HG03175 (cell line): Measurements from ENCODE around the gene TACR3.
"Not testable (repeated sequence)": the region's sequence is repeated elsewhere in the genome, so short reads cannot be mapped to it uniquely, and the experiment has no call there.

Experiments used
- ATAC-seq: cut with Tn5 transposase; IDR thresholded peaks from one replicate; pipeline ENCODE4 v1.9.1; 2021; ENCODE audit warnings: mild to moderate bottlenecking, moderate library complexity; ENCODE audit not compliant: unreplicated experiment

Gene TACR3, protein sequence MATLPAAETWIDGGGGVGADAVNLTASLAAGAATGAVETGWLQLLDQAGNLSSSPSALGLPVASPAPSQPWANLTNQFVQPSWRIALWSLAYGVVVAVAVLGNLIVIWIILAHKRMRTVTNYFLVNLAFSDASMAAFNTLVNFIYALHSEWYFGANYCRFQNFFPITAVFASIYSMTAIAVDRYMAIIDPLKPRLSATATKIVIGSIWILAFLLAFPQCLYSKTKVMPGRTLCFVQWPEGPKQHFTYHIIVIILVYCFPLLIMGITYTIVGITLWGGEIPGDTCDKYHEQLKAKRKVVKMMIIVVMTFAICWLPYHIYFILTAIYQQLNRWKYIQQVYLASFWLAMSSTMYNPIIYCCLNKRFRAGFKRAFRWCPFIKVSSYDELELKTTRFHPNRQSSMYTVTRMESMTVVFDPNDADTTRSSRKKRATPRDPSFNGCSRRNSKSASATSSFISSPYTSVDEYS

DNA sequence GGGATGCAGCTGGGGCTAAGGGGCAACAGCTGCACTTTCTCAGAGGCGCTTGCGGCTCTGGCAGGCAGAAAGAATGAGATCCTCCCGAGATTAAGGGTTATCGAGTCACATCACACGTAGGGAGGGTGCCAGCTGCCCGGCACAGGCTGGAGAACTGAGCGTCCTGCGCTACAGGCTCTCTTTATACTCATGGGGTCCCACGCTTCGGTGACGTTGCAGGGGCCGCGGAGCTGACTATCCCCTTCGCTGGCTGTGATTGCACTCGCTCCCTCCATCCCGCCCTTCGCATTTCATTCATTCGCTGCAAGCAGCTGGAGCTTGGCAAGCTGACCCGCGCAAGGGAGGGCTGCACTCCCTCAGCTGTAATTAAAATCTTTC, at the start of gene TACR3:
Gene TACR3, minus strand, starts transcription at position 156 of the 378 bp plus-strand sequence. CDS start 310 bp downstream, outside the sequence.
- no peak for ATAC-seq

DNA sequence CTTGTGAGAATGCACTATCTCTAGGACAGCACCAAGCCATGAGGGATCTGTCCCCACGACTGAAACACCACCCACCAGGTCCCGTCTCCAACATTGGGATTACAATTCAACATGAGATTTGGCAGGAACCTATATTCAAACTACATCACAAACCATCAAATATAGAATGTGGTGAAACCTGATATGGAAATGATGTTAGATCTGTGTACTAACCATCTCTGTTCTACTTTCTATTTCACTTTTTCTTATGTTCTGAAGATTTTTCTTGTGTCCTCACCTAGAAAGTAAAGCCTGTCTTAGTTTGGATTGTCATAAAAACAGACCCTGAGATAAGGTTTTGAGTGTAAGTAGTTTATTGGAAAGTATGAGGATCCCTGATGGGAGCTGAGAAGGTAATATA, 37.8 kb upstream of the TACR3 start:
- no peak for ATAC-seq

DNA sequence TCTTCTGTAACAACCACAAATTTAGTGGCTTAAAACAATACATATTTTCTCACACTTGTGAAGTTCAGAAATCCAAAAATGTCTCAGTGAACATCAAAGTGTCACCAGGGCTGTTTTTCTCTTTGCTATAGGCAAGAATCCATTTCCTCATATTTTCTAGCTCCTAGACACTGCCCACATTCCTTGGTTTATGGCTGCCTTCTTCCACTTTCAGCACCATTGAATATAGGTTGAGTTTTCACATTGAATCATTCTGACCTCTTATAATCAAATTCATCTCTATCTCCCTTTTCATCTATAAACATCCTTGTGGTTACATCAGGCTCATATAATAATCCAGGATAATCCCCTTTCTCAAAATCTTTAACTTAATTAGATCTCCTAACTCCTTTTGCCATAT, 37.0 kb upstream of the TACR3 start:
- no peak for ATAC-seq

DNA sequence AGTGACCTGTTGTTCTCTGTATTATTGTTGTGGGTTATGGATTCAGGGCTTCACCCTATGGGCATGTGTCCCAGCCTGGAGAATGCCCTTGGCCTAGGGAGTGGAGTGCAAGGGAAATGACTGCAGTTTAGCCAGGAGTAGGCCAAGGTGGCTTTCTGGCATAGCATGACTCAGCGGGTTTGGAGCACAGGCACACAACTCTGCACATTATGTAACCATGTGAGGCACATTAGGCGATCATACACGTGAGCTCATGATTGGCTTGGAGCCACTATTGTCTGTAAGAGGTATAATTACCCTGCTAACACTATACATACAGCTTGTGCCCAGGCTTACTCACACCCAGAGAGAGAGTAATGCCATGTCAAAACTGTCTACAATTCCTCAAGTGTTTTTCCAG, 35.1 kb upstream of the TACR3 start:
- ATAC-seq: no peak

DNA sequence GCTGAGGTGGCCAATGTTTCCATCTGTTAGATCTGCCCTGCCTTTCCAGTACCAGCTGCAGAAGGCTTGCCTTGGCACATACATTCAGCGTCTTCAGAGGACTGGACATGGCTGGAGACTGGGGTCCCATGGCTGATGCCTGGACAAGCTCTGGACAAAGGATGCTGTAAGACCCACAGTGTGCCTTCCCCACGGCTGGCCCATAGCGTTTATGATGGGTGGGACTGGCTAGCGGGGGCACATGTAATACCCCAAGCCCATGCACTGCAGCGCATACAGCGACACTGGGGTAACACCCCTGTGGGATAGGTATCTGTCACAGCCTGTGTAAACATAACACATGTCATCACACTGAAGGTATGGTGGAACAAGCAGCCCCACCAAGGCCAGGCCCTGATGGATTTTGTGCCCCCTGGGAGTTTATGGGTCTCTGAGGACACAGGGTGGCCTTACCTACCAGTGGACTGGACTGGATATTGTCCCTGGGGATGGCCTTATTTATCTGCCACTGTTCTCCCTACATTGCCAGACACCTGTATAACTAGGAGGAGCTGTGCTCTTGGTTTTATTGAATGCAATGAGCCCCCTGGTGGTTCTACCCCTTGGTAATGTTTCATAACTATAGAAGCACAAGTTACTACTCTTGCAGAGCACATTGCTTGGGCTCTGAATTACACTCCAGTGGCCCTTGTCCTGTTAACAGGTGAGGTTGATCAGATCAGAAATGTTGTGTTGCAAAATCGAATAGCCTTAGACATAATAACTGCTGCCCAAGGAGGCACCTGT, 34.3 kb upstream of the TACR3 start:
- ATAC-seq: no peak

DNA sequence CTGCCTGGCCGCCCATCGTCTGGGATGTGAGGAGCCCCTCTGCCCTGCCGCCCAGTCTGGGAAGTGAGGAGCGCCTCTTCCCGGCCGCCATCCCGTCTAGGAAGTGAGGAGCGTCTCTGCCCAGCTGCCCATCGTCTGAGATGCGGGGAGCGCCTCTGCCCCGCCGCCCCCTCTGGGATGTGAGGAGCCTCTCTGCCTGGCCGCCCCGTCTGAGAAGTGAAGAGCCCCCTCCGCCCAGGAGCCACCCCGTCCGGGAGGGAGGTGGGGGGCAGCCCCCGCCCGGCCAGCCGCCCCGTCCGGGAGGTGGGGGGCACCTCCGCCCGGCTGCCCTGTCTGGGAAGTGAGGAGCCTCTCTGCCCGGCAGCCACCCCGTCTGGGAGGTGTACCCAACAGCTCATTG, 3.4 kb upstream of the TACR3 start:
- not testable (repeated sequence) for ATAC-seq

DNA sequence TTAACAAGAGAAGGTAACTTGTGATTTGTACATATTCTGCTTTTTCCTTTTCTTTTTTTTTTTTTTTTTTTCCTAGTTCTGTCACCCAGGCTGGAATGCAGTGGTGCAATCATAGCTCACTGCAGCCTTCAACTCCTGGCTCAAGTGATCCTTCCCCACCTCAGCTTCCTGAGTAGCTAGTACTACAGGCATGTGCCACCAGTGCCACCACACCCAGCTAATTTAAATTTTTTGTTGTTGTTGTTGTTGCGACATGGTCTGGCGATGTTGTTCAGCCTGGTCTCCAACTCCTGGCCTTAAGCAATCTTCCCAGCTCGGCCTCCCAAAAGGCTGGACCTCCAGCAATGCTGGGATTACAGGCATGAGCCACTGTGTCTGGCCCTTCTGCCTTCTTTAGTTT, 1.5 kb upstream of the TACR3 start:
- no peak for ATAC-seq

DNA sequence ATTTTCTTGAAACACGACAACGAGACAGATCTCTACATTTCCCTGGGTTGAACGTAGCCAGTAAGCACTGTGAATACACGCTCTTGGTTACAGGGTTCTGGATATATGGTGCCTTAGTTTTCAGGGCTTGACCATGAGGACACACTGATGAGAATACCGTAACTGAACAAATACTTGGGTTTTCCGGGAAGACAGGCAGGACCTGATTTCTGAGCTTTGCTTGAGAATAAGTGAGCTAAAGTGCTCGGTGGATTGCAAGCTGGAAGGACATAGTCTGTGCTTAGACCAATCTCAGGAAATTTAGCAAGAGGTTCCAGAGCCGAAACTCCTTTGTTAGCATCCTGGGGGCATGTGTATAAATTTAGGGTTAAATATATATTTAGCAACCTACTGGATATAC, 876 bp upstream of the TACR3 start:
- no peak for ATAC-seq

DNA sequence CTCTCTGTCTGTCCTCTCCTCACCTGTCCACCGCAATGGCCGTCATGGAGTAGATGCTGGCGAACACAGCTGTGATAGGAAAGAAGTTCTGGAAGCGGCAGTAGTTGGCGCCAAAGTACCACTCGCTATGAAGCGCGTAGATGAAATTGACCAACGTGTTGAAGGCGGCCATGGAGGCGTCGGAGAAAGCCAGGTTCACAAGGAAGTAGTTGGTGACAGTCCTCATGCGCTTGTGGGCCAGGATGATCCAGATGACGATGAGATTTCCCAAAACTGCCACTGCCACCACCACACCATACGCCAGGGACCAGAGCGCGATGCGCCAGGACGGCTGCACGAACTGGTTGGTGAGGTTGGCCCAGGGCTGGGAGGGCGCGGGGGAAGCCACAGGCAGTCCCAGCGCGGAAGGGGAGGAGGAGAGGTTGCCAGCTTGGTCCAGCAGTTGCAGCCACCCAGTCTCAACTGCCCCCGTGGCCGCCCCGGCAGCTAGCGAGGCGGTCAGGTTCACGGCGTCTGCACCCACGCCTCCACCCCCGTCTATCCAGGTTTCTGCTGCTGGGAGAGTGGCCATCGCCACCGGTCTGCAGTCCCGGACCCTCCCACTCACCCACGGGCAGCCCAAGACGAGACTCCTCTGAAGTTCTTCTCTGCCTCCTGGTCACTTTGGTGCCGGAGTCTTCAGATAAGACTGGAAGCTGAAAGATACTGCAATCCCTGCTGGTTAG, 518 bp downstream of the TACR3 start:
- no peak for ATAC-seq

DNA sequence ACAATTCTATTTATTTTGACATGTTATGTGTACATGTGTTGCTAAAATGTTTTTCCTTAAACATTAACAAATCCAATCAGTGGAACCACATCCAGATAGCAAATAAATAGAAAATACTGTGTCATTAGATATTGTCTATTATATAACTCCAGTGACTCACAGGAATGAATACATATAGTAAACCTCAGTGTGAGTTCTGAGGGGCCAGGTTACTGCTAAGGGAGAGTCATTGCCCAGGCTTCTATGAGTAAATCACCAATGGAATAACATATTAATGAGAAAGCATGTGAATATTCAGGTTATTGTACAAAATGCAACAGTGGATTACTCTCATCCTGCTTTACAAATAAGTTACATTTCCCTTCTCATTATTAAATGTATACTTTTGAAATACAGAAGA, 27.2 kb downstream of the TACR3 start:
- ATAC-seq: no peak

DNA sequence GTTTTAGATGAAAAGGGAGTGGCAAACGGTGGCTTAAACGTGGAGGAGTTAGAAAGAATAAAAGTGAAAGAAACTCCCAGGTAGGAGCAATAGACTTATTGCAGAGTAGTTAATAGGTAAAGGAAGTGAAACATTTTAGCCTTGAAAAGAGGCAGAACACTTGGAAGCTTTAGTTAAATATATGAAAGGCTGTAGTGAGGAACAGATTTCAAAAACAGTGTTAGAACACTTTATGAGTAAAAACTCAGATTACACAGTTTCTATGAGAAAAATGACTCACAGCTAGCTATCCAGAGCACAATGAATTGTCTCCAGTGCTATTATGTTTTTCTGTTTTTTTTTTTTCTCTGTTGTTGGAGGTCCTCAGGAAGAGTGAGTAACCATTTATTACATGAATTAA, 45.8 kb downstream of the TACR3 start:
- no peak for ATAC-seq

DNA sequence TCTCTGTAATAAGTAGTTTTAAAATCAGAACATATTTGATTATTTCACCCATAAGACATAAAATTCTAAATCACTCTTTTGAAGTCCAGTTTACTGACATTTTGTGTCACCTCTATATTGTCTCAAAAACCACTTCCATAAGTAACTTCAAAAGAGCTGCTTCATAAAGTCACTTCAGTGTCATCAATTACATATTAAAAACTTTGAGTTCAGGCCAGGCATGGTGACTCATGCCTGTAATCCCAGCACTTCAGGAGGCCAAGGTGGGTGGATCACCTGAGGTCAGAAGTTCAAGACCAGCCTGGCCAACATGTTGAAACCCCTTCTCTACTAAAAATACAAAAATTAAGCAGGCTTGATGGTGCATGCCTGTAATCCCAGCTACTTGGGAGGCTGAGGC, 53.0 kb downstream of the TACR3 start:
- not testable (repeated sequence) for ATAC-seq

DNA sequence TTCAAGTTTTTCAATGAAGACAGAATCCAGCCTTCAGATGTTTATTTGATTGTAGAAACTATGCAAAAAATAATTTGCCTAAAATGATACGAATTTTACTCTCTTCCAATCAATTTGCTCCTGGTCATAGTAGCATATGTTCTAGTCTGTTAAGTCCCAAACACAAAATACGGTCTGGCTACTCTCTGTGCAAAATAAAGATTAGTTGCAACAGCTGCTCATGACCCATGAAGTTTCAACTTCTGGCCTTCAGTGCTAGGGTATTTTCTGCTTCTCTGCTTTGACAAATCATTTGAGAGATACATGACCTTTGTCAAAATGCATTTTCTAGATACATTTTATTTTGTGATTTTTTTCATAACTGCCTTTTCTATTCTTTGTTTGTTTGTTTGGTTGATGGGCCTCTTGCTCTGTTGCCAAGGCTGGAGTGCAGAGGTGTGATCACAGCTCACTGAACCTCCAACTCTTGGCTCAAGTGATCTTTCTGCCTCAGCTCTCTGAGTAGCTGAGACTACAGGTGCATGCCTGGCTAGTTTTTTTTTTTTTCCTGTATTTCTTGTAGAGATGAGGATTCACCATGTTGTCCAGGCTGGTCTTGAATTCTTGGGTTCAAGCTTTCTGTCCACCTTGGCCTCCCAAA, 55.2 kb downstream of the TACR3 start:
- ATAC-seq: no peak

DNA sequence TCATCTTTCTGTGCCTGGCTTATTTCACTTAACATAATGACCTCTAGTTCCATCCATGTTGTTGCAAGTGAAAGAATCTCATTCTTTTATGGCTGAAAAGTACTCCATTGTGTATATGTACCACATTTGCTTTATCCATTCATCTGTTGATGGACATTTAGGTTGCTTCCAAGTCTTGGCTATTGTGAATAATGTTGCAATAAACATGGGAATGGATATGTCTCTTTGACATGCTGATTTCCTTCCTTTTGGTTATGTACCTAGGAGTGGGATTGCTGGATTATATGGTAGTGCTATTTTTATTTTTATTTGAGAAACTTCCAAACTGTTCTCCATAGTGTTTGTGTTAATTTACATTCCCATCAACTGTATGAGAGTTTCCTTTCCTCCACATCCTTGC, 71.2 kb downstream of the TACR3 start:
- ATAC-seq: no peak

DNA sequence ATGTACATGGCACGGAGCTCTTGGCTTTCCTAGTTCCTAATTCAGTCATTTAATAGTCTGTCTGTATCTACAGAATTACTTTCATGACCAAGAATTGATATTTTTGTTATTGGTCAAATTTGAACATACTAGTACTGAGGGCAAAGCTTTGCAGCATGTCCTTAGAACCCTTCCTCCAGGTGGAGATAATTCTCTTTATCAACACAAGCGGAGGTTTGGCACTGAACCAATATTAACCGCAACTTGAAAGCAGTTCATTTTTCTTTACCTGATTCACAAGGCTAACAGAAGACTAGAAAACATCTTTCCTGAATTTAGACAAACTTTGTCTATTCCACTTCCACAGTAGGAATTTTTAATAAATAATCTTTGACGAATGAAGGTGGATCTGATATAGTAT, 73.8 kb downstream of the TACR3 start:
- no peak for ATAC-seq

DNA sequence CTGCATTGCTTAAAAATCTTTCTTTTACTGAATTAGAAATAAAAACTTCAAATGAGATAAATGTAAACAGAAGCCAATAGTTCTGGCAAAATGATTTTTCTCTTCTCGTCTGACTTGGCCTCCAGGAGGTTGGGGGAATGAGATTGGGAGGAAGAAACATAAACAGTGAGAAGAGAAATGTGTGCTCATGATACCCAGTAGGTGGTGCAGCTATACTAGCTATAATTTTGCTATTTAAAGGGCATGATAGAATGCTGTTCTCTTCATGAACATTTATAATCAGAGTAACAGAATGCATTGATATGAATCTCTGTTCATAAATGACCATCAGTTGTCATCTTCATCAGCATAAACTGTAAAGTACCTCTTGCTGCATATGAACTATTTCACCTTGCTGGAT, 85.5 kb downstream of the TACR3 start:
- ATAC-seq: no peak

DNA sequence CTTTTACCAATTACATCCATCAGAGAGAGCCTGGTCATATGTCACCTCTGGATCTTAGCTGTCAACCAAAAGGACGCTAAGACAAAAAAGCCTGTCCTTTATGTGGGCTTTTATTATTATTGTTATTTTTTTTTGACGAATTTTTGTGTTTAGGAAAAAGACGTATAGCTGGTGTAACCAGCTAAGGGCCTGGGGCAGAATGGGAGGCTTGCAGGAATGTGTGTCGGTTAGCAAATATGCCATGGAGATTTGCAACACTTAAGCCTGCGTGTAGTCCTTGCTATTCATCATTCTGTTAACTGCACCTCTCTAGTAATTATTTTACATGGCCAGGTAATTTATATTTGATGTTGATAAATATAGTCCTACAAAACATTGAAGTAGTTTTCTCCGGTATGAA, 93.5 kb downstream of the TACR3 start:
- ATAC-seq: no peak

DNA sequence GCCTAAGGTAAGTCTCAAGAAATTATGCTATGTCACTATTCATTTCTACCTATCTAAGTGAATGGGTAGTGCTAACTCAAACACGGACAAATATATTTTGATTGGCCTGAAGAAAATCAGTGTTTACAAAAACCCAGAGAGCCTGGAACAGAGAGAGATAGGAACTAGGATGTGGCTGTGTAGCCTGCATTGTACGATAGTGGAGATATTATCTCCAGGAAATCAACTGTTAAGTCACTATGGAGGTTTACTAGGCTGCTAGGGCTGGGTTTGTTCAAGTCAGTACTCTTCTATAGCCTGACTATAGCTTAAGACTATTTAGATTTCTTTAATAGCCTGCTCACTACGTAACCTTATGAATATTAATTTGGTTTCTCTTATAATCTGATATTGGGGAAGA, 127.9 kb downstream of the TACR3 start:
- no peak for ATAC-seq

DNA sequence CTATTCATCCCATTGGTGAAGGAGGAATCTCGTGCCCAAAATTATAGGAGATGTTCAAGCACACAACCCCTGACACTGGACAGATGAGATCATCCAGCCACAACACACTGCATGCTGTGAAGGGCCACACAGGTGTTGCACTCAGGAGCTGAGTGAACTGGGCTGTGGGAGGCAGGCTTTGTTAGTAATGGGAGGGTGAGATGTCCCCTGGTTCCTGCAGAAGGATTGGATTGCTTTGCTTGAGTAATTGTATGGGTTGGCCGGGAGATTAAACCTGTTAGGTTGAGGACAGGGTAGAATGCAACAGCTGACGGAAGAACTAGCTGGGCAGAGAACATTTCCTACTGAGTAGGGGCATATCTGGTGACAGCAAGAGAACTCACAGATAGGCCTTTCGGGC, 152.2 kb downstream of the TACR3 start:
- ATAC-seq: no peak

DNA sequence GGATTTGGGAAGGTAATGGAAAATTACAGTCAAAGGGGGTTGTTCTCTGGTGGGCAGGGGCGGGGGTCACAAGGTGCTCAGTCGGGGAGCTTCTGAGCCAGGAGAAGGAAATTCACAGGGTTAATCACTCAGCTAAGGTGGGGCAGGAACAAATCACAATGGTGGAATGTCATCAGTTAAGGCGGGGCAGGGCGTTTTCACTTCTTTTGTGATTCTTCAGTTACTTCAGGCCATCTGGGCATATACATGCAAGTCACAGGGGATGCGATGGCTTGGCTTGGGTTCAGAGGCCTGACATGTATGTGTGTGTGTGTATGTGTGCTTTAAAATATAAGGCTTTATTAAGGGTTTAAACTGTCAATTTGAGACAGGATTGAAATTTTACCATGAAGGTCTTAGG, 160.6 kb downstream of the TACR3 start:
- ATAC-seq: not testable (repeated sequence)
